HG03571 (cell line): ENCODE data around the gene PFKM.

Experiments
- ATAC-seq: cut with Tn5 transposase; IDR thresholded peaks from one replicate; pipeline ENCODE4 v1.9.1; 2021; ENCODE audit not compliant: unreplicated experiment

PFKM gene

GRCh38 chr12:48184549-48184922 lies 65.4 kb downstream of the PFKM start:
- ATAC-seq = no peak

DNA sequence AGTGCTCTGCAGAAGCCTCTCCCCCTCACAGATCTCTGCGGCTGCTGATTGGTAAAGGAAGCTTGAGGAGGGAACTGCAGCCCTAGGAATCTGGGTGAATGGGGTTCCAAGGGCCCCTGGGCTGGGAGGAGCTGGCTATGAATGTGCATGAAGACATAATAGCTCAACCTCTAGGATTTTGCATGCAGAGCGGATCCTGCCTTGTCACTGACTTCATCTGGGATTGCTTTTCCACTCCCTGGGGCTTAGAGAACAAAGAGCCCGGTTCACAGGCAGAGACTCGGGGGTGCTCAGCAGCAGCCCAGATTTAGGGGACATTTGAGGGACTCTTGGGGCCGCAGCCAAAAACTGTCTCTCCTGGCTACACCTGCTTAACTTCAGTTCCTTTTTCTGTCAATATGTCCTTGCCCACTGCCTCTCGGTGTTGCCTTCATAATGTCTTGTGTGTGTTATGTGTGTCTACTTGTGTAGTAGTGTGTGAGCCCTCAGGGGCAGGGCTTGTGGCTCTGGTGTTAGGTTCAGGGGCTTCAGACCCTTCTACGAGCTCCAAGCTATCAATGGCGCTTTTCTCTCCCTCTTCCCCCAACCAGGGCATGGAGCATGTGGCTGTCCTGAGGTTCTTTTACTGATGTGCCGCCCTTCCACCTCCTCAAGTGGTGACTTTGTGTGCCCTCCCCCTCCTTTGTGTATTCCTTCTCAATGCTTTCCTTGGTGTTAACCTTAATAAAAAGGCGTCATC lies 66.2 kb downstream of the PFKM start:
- no peak for ATAC-seq

GRCh38 chr12:48187916-48188695 lies 68.9 kb downstream of the PFKM start:
- no peak for ATAC-seq

DNA sequence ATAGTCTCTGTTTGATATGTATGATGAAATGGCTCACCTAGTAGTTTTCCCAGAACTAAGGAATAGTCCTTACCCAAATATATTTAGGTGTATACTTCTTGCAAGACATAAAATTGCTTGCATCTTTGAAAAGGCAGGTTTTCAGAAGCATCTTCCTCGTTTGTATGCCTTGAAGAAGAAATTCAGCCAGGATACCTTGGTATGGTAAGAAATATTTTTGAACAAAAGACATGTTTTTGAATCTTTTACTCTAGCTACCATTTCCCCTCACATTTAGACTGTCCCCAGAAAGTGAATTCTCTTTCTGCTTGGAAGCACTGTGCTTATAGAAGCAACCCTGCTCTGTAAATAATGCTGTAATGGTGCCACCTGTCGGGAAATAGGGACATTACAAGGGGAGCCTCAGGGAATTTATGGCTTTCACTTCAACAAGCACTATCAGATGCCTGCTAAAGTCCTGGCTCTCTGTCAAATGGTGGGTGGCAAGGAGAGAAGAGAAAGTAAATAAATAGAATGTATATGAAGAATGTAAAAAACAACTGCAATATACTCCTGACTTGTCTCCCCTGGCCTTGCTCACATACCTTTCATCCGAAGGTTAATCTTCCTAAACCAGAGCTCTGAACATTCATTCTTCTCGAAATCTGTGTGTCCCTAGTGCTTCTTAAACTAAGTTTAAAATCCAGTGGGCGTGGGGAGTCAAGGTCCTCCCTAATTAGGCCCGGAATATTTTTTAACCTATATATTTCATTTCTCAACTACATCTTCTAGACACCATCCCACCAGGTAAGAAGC lies 70.4 kb downstream of the PFKM start:
- ATAC-seq = no peak

DNA sequence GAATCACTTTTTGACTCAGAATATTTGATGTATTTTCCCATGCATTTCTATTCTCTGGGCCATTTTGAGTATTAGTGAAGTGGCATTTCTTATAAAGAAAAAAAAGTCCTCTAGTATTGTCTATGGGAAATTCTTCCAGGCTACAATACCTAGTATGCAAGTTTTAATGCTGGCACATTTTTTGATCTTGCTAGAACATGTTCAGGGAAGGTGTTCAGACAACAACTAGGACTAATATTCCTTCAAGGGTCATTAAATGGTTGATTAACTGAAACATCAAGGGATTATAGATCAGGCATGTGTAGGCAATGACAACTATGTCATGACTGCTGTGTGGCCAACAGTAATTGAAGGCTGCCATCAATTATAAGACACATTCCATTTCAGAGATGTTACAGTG lies 71.9 kb downstream of the PFKM start:
- no peak for ATAC-seq

DNA sequence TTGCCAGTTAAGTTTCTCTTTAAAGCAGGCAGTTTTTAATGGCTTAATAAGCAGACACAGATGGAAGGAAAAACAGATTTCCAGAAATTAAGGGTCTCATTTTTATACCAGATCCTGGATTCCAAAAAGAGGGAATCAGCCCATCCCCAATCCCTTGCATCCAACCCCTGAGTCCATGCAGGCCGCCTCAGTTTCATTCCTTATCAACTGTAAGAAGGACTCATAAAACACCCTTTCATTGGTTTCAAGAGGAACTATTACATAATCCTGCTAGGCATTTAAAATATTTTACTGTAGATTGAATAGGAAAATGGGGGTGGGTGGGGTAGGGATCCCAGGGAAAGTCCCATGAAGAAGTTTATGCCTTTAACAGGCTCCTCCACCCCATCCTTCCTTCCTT lies 73.7 kb downstream of the PFKM start:
- no peak for ATAC-seq

DNA sequence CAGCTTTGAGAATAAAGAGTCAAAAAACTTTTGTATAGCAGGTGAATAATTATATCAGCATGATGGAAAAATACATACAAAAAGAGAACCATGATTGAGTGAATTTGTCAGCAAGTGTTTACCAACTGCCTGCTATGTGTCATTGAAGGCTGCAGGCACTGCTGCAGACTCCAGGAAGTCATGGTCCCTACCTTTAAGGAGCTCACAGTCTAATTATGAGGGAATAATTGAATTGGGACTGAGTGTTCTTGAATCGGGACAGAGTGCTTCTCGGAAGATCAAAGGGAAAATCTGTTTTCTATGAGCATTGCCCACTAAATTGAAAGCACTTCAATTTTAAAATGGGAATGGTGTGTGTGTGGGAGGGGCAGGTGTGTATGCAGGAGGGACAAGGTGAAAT lies 74.5 kb downstream of the PFKM start:
- ATAC-seq = no peak

GRCh38 chr12:48194799-48195201 lies 75.6 kb downstream of the PFKM start:
- no peak for ATAC-seq
